ENCODE results near the gene ATG13. TPM values are rescaled to one million over a fixed set of nuclear protein-coding genes. Genes with fewer than 3 reads are reported as not detected.

The ATG13 gene
- total RNA-seq, 1 donor from 2014 or later = 39.0 TPM

GRCh38 chr11:46615756-46616155 is 1.6 kb upstream of the ATG13 start:
- intact Hi-C loops (cut with DNase I) = loop anchor here (5.0 to 10.0 kb wide), 2 partner anchors 92 to 231 kb away; partner anchors contain the start of gene MDK
- Histone ChIP-seq H3K4me3 (no peak overlapping the region), H3K27me3 (no peaks in the 10 kb centered on the region), H3K9me3 (no peaks in the 10 kb centered on the region), H3K36me3 (no peaks in the 10 kb centered on the region), H3K27ac (no peak overlapping the region), H3K4me1 (peaks cover 30% of the 10 kb centered on the region)
- DNase-seq (ENCODE audit: extremely low spot score in 2 of 2) = no peak
- no peak for TF ChIP-seq POLR2A (IDR thresholded peaks at IDR 0.05)

GRCh38 chr11:46616551-46617133 is 711 bp upstream of the ATG13 start:
- Histone ChIP-seq H3K4me3 (peak overlapping the region; percentile 73 to 89), H3K9me3 (no peaks in the 10 kb centered on the region), H3K36me3 (no peaks in the 10 kb centered on the region), H3K27me3 (no peaks in the 10 kb centered on the region), H3K27ac (peak overlapping the region; percentile 89), H3K4me1 (peaks cover 30% of the 10 kb centered on the region)
- TF ChIP-seq CTCF (IDR thresholded peaks at IDR 0.05) (no peak), POLR2AphosphoS5 (IDR thresholded peaks at IDR 0.05; ENCODE audit: insufficient read depth in 1 of 2, low read depth in 1 of 2) (no peak), POLR2A (IDR thresholded peaks at IDR 0.05) (no peak)
- DNase-seq (ENCODE audit: extremely low spot score in 2 of 2) = no peak
- intact Hi-C loops (cut with DNase I) = loop anchor here (5.0 to 10.0 kb wide), 2 partner anchors 91 to 232 kb away; partner anchors contain the start of gene MDK

- TF ChIP-seq POLR2AphosphoS5 (IDR thresholded peaks at IDR 0.05; ENCODE audit: insufficient read depth in 1 of 2, low read depth in 1 of 2) (no peak), CTCF (IDR thresholded peaks at IDR 0.05) (no peak), POLR2A (IDR thresholded peaks at IDR 0.05) (no peak)
- H3K4me3 ChIP-seq = peak overlapping the region; percentile 73 to 89
- peaks cover 30% of the 10 kb centered on the region for H3K4me1 ChIP-seq
- H3K27ac ChIP-seq = peak overlapping the region; percentile 89
- peaks cover 0 to 6% of the 10 kb centered on the region in 2 donors for H3K36me3 ChIP-seq
- no peak for DNase-seq (ENCODE audit: extremely low spot score in 2 of 2)
- intact Hi-C loops (cut with DNase I) = loop anchor here (5.0 to 10.0 kb wide), 2 partner anchors 89 to 233 kb away; partner anchors contain the start of gene MDK
- H3K9me3 ChIP-seq = no peaks in the 10 kb centered on the region
- no peaks in the 10 kb centered on the region for H3K27me3 ChIP-seq
Observed at GRCh38 chr11:46617972-46618314, 590 bp downstream of the ATG13 start.

- H3K4me3 ChIP-seq = peak overlapping the region in 1 of 2 donors; percentile 73
- intact Hi-C loops (cut with DNase I) = loop anchor here (5.0 to 10.0 kb wide), 2 partner anchors 88 to 234 kb away; partner anchors contain the start of gene MDK
- no peaks in the 10 kb centered on the region for H3K27me3 ChIP-seq
- H3K9me3 ChIP-seq = no peaks in the 10 kb centered on the region
- peaks cover 35% of the 10 kb centered on the region for H3K4me1 ChIP-seq
- TF ChIP-seq POLR2A (IDR thresholded peaks at IDR 0.05) (no peak), CTCF (IDR thresholded peaks at IDR 0.05) (no peak), POLR2AphosphoS5 (IDR thresholded peaks at IDR 0.05; ENCODE audit: insufficient read depth in 1 of 2, low read depth in 1 of 2) (no peak)
- peaks cover 0 to 6% of the 10 kb centered on the region in 2 donors for H3K36me3 ChIP-seq
- H3K27ac ChIP-seq = no peak overlapping the region
- no peak for DNase-seq (ENCODE audit: extremely low spot score in 2 of 2)
Observed at GRCh38 chr11:46618837-46619236, 1.5 kb downstream of the ATG13 start.

- Histone ChIP-seq H3K27me3 (no peaks in the 10 kb centered on the region), H3K36me3 (peaks cover 0 to 27% of the 10 kb centered on the region in 2 donors), H3K27ac (no peak overlapping the region)
Observed at GRCh38 chr11:46625406-46625805, 8.1 kb downstream of the ATG13 start.

More at GRCh38 chr11:46625406-46625805, 8.1 kb downstream of the ATG13 start:
- Histone ChIP-seq H3K4me1 (peaks cover 13% of the 10 kb centered on the region), H3K4me3 (no peak overlapping the region), H3K9me3 (no peaks in the 10 kb centered on the region)
- DNase-seq (ENCODE audit: extremely low spot score in 2 of 2) = no peak
- intact Hi-C loops (cut with DNase I) = no loop called here
- no peak for TF ChIP-seq CTCF (IDR thresholded peaks at IDR 0.05)
- TF ChIP-seq POLR2A (IDR thresholded peaks at IDR 0.05) = no peak
- no peak for TF ChIP-seq POLR2AphosphoS5 (IDR thresholded peaks at IDR 0.05; ENCODE audit: insufficient read depth in 1 of 2, low read depth in 1 of 2)
